GM10266 (cell line): ENCODE data around the gene SLC38A8.

ENCODE experiments used
- DNase-seq: peaks from one replicate; pipeline ENCODE4 v3.0.0; 2012; ENCODE audit errors: extremely low spot score
- TF ChIP-seq, protein P1 (sequence below): IDR thresholded peaks from 2 replicates; pipeline ENCODE4 v1.5.1; 2012; ENCODE audit warnings: mild to moderate bottlenecking, low read depth; ENCODE audit not compliant: control insufficient read depth, insufficient read depth; ENCODE audit errors: missing control alignments

Gene SLC38A8

DNA sequence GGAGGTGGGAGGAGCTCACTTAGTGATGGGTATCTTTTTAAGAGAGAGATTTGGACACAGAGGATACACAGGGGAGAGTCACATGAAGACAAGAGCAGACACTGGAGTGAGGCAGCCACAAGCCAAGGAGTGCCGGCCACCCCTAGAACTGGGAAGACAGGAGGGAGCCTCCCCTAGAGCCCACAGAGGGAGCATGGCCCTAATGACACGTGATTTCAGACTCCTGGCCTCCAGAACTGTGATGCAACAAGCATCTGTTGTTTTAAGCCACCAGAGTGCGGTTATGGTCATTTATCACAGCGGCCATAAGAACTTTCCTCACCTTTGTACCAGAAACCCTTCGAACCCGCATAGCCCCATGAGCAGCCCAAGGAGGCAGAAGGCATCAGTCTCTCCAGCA lies 33.3 kb downstream of the SLC38A8 start:
- TF ChIP-seq, protein P1, sequence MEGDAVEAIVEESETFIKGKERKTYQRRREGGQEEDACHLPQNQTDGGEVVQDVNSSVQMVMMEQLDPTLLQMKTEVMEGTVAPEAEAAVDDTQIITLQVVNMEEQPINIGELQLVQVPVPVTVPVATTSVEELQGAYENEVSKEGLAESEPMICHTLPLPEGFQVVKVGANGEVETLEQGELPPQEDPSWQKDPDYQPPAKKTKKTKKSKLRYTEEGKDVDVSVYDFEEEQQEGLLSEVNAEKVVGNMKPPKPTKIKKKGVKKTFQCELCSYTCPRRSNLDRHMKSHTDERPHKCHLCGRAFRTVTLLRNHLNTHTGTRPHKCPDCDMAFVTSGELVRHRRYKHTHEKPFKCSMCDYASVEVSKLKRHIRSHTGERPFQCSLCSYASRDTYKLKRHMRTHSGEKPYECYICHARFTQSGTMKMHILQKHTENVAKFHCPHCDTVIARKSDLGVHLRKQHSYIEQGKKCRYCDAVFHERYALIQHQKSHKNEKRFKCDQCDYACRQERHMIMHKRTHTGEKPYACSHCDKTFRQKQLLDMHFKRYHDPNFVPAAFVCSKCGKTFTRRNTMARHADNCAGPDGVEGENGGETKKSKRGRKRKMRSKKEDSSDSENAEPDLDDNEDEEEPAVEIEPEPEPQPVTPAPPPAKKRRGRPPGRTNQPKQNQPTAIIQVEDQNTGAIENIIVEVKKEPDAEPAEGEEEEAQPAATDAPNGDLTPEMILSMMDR = no peak
- no peak for DNase-seq

DNA sequence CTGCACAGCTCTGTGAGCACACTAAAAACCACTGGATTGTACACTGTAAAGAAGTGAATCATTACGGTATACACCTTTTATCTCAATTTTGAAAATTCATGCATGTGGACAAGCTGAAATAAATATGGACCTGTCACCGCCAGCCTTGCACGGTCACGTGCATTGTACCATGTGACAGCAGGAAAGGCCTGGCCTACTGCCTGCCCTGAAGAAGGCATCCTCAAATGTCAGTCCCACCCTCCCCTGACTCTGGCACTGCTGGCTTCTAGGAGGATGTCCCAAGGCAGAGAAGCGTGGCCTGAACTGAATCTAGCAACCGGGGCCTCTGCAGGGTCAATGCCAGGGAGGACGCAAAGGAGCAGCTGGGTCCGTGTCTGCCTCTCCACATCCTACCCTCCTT lies 34.6 kb downstream of the SLC38A8 start:
- TF ChIP-seq, protein P1 = no peak
- DNase-seq = no peak

GRCh38 chr16:84007520-84007919 lies 35.1 kb downstream of the SLC38A8 start:
- no peak for DNase-seq
- TF ChIP-seq, protein P1 = no peak

- no peak for DNase-seq
- TF ChIP-seq, protein P1 = no peak
Measured at GRCh38 chr16:84005391-84005790, 37.2 kb downstream of the SLC38A8 start.

DNA sequence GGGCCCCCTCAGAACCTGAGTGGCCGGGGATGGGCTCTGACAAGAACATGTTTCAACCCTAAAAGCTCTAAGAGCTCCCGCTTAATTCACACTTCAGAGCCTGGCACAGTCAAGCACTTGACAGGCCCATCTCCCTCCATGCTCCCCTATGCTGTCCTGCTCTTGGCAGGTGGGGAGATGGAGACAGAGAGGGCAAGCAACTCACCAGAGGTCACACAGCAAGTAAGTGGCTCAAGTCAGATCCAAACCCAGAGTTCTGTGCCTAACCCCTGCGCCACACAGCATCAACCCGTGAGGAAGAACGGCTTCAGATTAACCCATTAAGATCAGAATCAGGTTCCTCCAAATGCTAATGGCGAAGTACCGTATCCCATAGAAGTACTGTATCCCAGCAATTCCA lies 38.2 kb downstream of the SLC38A8 start:
- no peak for DNase-seq

DNA sequence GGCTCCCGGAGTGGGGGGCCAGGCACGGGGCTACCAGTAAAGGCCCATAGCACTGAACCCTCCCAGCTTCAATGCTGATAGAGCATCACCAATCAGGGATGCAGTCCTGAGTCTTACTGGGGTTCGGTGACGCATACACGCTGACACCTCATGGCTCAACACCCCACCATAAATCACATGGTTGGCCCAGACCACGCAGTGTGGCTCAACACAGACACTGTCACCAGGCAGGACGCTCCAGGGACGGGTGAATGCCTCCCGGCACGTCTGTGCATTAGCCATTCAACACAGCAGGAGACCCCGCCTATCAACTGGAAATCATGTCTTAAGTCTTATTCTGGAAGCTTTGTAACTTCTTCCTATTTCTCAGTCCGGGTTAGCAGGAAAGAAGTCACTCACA lies 39.6 kb downstream of the SLC38A8 start:
- DNase-seq = no peak
- TF ChIP-seq, protein P1 = no peak

More for the DNA sequence above, 38.2 kb downstream of the SLC38A8 start:
- TF ChIP-seq, protein P1 = no peak

GRCh38 chr16:84001726-84002125 lies 40.9 kb downstream of the SLC38A8 start:
- TF ChIP-seq, protein P1 = no peak
- DNase-seq = no peak
